Duodenal mucosa (tissue), 2 donors: ENCODE results near the gene ME3.
"Not testable (repeated sequence)": the region's sequence is repeated elsewhere in the genome, so short reads cannot be mapped to it uniquely, and the experiment has no call there.

Experiments
- H3K27ac ChIP-seq: one replicate; pipeline ENCODE4 v1.7.0; 2013; ENCODE audit warnings: low read depth, low read length
- H3K27me3 ChIP-seq, 2 donors: one replicate each; pipeline ENCODE4 v1.7.0; 2013; ENCODE audit warnings: low read length in 2 of 2, control low read depth in 1 of 2; ENCODE audit not compliant: insufficient read depth in 2 of 2, control insufficient read depth in 1 of 2
- H3K36me3 ChIP-seq, 2 donors: one replicate each; pipeline ENCODE4 v1.7.0; 2013; ENCODE audit warnings: low read length in 2 of 2, control low read depth in 1 of 2; ENCODE audit not compliant: insufficient read depth in 2 of 2, control insufficient read depth in 1 of 2
- H3K4me1 ChIP-seq, 2 donors: one replicate each; pipeline ENCODE4 v1.7.0; 2013; ENCODE audit warnings: low read length in 2 of 2, control low read depth in 1 of 2; ENCODE audit not compliant: insufficient read depth in 2 of 2, control insufficient read depth in 1 of 2
- H3K4me3 ChIP-seq, 2 donors: one replicate each; pipeline ENCODE4 v1.7.0; 2013; ENCODE audit warnings: low read length in 2 of 2, low read depth in 1 of 2
- H3K9ac ChIP-seq, 2 donors: one replicate each; pipeline ENCODE4 v1.7.0; 2013; ENCODE audit warnings: low read length in 2 of 2, low read depth in 1 of 2
- H3K9me3 ChIP-seq, 2 donors: one replicate each; pipeline ENCODE4 v1.7.0; 2013; ENCODE audit warnings: low read length in 2 of 2, control low read depth in 1 of 2; ENCODE audit not compliant: control insufficient read depth in 1 of 2

Gene ME3

GRCh38 chr11:86625981-86626380 is 46.4 kb downstream of the ME3 start:
- no peaks in the 10 kb centered on the region for H3K9me3 ChIP-seq
- no peak overlapping the region for H3K27ac ChIP-seq
- peaks cover 0 to 7% of the 10 kb centered on the region in 2 donors for H3K4me1 ChIP-seq
- no peaks in the 10 kb centered on the region for H3K36me3 ChIP-seq
- no peak overlapping the region for H3K9ac ChIP-seq
- no peak overlapping the region for H3K4me3 ChIP-seq
- no peaks in the 10 kb centered on the region for H3K27me3 ChIP-seq

GRCh38 chr11:86625544-86625943 is 46.9 kb downstream of the ME3 start:
- Histone ChIP-seq H3K9me3 (no peaks in the 10 kb centered on the region), H3K27ac (no peak overlapping the region), H3K9ac (no peak overlapping the region), H3K4me1 (peaks cover 0 to 7% of the 10 kb centered on the region in 2 donors), H3K27me3 (no peaks in the 10 kb centered on the region), H3K36me3 (no peaks in the 10 kb centered on the region), H3K4me3 (no peak overlapping the region)

GRCh38 chr11:86624366-86624765 is 48.0 kb downstream of the ME3 start:
- no peak overlapping the region for H3K4me3 ChIP-seq
- no peaks in the 10 kb centered on the region for H3K27me3 ChIP-seq
- no peak overlapping the region for H3K27ac ChIP-seq
- no peaks in the 10 kb centered on the region for H3K9me3 ChIP-seq
- no peaks in the 10 kb centered on the region for H3K36me3 ChIP-seq
- H3K9ac ChIP-seq = no peak overlapping the region
- peaks cover 0 to 7% of the 10 kb centered on the region in 2 donors for H3K4me1 ChIP-seq

GRCh38 chr11:86623736-86624135 is 48.7 kb downstream of the ME3 start:
- Histone ChIP-seq H3K9me3 (no peaks in the 10 kb centered on the region), H3K27ac (no peak overlapping the region), H3K4me1 (peaks cover 0 to 7% of the 10 kb centered on the region in 2 donors), H3K9ac (no peak overlapping the region), H3K27me3 (no peaks in the 10 kb centered on the region), H3K36me3 (no peaks in the 10 kb centered on the region), H3K4me3 (no peak overlapping the region)

GRCh38 chr11:86623041-86623621 is 49.3 kb downstream of the ME3 start:
- Histone ChIP-seq H3K27me3 (no peaks in the 10 kb centered on the region), H3K27ac (no peak overlapping the region), H3K4me3 (no peak overlapping the region), H3K36me3 (no peaks in the 10 kb centered on the region), H3K4me1 (peaks cover 0 to 7% of the 10 kb centered on the region in 2 donors), H3K9me3 (no peaks in the 10 kb centered on the region), H3K9ac (no peak overlapping the region)

GRCh38 chr11:86621854-86622253 is 50.6 kb downstream of the ME3 start:
- H3K27ac ChIP-seq = no peak overlapping the region
- H3K4me3 ChIP-seq = no peak overlapping the region
- H3K4me1 ChIP-seq = peaks cover 0 to 7% of the 10 kb centered on the region in 2 donors
- no peaks in the 10 kb centered on the region for H3K27me3 ChIP-seq
- H3K9ac ChIP-seq = no peak overlapping the region
- no peaks in the 10 kb centered on the region for H3K9me3 ChIP-seq
- no peaks in the 10 kb centered on the region for H3K36me3 ChIP-seq

GRCh38 chr11:86620891-86621521 is 51.4 kb downstream of the ME3 start:
- Histone ChIP-seq H3K4me1 (peaks cover 0 to 7% of the 10 kb centered on the region in 2 donors), H3K27ac (no peak overlapping the region)

GRCh38 chr11:86619428-86619827 is 53.0 kb downstream of the ME3 start:
- H3K9me3 ChIP-seq, H3K4me3 ChIP-seq: not testable (repeated sequence)

More at GRCh38 chr11:86620891-86621521, 51.4 kb downstream of the ME3 start:
- Histone ChIP-seq H3K4me3 (no peak overlapping the region), H3K9ac (no peak overlapping the region), H3K36me3 (no peaks in the 10 kb centered on the region), H3K9me3 (no peaks in the 10 kb centered on the region), H3K27me3 (no peaks in the 10 kb centered on the region)

GRCh38 chr11:86617502-86617901 is 54.9 kb downstream of the ME3 start:
- no peaks in the 10 kb centered on the region for H3K36me3 ChIP-seq
- no peaks in the 10 kb centered on the region for H3K4me1 ChIP-seq
- no peak overlapping the region for H3K4me3 ChIP-seq
- H3K9me3 ChIP-seq = no peaks in the 10 kb centered on the region
- H3K27ac ChIP-seq = no peak overlapping the region
- no peaks in the 10 kb centered on the region for H3K27me3 ChIP-seq
- H3K9ac ChIP-seq = no peak overlapping the region

More at GRCh38 chr11:86619428-86619827, 53.0 kb downstream of the ME3 start:
- not testable (repeated sequence) for H3K4me1 ChIP-seq, H3K27ac ChIP-seq, H3K27me3 ChIP-seq, H3K36me3 ChIP-seq, H3K9ac ChIP-seq

- H3K4me1 ChIP-seq = no peaks in the 10 kb centered on the region
- no peaks in the 10 kb centered on the region for H3K27me3 ChIP-seq
- H3K4me3 ChIP-seq = no peak overlapping the region
- H3K36me3 ChIP-seq = no peaks in the 10 kb centered on the region
- H3K9me3 ChIP-seq = no peaks in the 10 kb centered on the region
- H3K9ac ChIP-seq = no peak overlapping the region
- H3K27ac ChIP-seq = no peak overlapping the region
Measured at GRCh38 chr11:86615487-86615886, 56.9 kb downstream of the ME3 start.
